ENCODE data around the gene TIMM13.

Gene TIMM13

DNA sequence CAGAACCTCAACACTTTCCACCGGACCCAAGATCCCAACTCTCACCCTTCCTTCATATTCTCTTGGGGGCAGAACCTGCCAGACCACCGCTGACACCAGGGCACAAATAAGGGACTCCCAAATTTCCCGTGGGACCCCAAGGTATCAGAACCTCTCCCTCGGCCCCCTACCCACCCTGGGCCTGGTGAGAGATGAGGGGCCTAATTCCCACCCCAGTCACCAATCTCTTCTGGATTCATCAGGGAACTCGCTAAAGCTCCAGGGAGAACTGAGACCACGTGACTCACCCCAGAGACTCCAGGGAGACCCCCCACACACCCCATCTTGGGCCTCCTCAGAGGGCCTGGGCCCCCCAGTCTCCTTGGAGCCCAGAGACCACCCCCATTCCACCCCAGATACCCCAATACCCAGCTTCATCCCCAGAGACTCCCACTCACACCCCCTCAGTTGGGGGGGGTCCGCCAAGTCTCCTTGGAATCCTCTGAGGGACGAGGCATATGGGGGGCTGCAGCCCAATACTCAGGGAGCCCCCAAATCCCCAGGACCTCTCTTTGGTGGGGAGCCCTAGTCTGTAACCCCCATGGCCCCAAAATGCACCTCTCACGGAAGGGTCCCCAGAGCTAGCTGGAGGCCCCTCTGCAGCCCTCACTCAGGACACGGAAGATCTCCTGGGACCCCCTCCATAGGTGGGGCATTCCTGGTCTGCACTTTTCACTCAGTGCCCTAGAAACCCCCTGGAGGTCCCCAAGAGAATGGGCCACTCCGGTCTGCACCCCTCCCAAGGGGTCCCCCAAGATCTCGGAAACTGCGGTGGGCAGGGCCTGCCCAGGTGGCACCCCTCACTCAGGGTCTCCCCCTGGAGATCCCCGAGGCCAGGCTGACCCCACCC, 27.8 kb upstream of the TIMM13 start:
- no peak for DNase-seq

DNA sequence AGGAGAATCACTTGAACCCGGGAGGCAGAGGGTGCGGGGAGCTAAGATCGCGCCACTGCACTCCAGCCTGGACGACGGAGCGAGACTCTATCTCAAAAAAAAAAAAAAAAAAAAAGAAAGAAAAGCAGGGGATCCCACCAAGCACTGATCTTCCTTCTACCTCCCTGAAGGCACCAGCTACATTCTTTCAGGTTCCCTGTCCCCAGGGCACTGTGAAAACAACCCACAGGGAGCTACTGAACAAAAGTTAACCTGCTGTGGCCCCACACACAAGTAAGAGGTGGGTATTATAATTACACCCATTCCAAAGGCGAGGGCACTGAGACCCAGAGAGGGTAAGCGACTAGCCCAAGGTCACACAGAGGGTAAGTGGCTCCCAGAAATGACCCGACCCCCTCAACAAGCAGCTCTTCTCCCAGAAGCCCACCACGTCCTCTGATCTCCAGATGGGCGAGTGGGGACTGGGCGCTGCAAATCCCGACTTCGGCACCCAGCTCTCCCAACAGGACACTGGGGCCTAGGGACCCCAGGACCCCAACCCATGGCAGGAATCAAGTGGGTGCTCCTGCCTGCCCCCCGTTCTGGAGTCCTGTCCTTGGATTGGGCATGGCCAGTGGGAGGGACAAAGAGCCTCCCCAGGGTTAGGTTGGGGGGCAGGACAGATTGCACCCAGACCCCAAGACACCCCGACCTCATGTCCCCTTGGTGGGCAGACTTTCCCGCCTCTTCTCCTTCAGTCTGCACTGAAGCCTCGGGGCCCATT, 27.0 kb upstream of the TIMM13 start:
- DNase-seq, result no peak

GRCh38 chr19:2453431-2454025, 26.1 kb upstream of the TIMM13 start:
- DNase-seq, result no peak

DNA sequence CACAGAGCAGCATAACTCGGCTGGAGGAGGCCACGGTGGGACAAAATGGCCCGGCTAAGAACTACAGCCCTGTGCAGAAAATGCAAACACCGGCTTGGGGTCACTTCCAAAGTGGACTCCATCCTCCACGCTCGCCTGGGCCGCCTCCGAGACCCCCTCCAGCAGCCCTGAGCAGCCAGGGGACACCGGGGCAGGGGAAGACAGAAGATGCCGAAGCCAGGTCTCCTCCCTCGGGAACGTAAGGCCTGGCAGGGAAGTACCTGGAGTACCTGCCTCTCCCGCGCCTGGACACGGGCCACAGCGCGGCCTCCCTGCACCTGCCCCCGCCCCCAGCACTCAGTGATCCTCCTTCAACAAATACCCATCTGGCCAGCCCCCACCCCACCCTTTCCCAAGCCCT, 24.4 kb upstream of the TIMM13 start:
- no peak for DNase-seq

DNA sequence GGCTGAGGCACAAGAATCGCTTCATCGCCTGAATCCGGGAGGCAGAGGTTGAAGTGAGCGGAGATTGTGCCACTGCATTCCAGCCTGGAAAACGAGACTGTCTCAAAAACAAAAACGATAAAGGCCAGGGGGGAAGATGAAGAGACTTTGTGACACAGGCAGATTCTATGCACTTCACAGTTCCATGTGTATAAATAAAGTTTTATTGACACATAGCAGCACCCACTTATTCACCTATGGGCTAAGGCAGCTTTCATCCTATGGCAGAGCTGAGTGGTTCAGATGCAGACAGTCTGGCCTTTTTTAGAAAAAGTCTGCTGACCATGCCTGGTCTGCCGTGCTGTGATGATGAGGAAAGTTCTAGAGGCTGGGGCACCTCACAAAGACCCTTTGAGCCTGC, 23.8 kb upstream of the TIMM13 start:
- DNase-seq, result no peak

DNA sequence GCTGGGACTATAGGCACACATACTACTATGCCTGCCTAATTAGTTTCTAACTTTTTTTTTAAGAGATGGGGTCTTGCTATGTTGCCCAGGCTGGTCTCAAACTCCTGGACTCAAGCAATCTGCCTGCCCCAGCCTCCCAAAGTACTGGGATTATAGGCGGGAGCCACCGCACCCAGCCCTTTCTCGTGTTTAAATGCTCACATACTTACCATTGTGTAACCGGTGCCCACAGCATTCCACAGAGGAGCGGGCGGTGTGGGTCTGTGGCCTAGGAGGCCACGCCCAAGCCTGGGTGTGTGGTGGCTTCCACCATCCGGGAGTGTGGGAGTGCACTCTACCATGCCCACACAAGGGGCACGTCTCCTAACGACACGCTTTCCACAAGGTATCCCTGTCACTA, 21.6 kb upstream of the TIMM13 start:
- no peak for DNase-seq

DNA sequence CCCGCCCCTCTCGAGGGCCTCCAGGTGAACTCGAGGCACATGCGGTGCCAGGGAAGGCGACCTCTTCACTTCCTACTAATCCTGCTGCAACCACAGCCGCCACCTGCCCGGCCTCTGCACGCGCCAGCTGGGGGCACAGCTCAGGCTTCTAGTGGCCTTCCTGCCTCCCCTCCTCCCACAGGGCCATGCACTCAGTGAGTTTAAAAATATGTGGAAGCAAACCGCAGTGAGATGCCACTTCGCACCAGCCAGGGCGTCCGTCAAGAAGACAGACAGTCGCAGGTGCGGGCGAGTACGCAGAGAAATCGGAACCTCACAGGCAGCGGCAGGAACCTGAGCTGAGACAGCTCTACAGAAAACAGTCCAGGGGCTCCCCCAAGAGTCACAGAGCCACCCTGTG, 19.0 kb upstream of the TIMM13 start:
- no peak for DNase-seq

GRCh38 chr19:2444251-2445002, 17.0 kb upstream of the TIMM13 start:
- no peak for DNase-seq

GRCh38 chr19:2443785-2444182, 16.4 kb upstream of the TIMM13 start:
- DNase-seq, result no peak

- DNase-seq, result no peak
Measured at GRCh38 chr19:2443116-2443784, 15.9 kb upstream of the TIMM13 start.

- no peak for DNase-seq
Measured at GRCh38 chr19:2441096-2441752, 13.8 kb upstream of the TIMM13 start.

GRCh38 chr19:2440515-2440914, 13.1 kb upstream of the TIMM13 start:
- DNase-seq, result no peak

DNA sequence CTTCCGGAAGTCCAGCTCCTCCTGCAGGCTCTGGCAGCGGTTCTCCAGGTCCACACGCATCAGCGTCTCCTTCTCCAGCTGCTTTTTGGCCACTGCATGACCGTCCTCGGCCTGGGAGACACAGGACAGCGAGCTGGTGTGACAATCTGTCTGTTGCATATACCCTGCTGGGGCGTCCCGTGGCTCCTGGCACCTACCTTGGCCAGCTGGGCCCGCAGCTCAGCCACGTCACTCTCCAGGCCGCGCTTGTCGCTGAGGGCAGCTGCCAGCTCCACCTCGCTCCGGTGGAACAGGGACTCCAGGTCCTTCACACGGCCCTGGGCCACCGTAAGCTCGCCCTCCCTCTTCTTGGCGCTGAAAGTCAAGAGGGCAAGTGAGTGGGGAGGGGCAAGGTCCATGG, 10.8 kb upstream of the TIMM13 start:
- DNase-seq, result no peak

DNA sequence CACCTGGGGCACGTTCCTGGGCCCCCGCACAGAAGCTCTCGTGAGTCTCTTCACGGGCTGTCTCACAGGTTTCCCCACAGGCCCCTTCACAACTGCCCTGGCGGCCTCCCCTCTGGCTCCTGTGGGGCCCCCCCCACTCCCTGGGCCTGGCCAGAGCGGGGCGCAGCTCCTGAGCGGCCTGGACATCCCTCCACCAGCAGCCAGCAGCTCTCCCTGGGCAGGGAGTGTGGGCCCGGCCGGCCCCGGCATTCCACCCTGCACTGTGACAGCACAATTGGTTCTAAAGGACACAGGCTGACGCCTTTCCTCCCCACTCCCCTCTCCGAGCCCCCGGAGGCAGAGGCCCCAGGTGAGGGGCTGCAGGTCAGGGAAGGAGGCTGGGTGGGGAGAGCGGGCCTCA, 9.5 kb upstream of the TIMM13 start:
- no peak for DNase-seq

DNA sequence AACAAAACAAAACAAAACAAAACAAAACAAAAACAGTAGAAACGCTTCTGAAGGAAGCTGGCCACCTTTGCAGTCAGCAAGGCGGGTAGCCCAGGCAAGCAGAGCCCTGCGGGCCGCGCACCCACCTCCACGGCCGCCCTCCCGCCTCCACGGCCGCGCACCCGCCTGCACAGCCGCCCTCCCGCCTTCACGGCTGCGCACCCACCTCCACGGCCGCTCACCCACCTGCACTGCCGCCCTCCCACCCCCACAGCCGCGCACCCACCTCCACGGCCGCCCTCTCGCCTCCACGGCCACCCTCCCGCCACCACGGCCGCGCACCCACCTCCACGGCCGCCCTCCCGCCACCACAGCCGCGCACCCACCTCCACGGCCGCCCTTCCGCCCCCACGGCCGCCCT, 9.0 kb upstream of the TIMM13 start:
- DNase-seq, result no peak

DNA sequence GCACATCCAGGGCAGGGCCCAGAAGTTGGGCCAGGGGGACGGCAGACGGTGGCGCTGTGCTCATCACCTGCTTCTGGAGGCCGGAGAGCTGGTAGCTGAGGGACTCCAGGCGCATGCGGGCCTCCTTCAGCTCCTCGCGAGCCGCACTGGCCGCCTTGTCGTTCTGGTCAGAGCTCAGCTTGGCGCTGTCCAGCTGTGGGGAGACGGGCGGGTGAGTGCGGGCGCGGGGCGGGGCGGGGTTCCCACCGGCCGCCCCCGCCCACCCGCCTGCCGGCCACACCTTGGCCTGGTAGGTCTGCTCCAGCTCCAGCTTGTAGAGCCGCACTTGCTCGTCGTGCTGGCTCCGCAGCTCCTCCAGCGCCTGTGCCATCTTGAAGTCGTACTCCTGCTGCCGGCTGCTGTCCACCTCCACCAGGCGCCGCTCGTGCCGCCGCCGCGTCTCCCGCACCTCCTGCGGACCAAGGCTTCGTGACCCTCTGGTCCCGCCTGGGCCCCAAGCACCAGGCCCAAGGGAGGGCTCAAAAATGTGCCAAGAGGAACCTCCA, 7.4 kb upstream of the TIMM13 start:
- no peak for DNase-seq

- DNase-seq, result no peak
Measured at GRCh38 chr19:2434267-2434666, 6.9 kb upstream of the TIMM13 start.

GRCh38 chr19:2433854-2434253, 6.5 kb upstream of the TIMM13 start:
- no peak for DNase-seq

GRCh38 chr19:2432131-2432848, 4.9 kb upstream of the TIMM13 start:
- DNase-seq, result no peak

DNA sequence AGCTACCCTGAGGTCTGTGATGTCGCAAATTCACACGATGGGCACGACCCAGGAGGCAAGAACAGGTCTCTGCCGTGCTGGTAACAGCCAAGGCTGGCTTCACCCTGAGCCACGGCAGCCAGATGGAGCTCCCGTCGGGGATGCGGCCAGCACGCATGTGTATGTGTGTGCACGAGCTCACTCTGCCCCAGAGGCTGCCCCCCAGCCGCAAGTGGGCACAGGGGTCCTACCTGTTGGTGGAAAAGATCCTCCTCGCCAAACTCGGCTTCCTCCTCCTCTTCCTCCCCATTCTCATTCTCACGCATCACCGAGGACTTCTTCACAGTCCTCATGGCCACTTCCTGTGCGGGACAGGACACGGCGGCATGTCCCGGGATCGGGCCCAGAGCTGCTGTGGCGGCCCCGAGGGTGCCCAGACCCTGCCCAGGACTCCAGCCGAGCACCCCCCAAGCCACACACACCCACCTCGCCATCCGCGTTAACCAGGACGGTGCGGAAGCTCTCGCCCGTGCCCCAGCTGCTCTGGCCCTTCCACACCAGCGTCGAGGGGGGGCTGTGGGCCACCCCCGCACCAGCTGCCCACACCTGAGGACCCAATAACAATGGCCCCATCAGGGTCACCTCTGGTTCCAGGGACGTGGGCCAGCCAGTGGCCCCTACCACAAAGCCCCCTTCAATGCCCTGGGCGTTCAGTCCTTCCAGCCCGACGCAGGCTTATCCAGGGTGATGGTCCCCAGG, 4.1 kb upstream of the TIMM13 start:
- no peak for DNase-seq
